Midbrain (tissue), 1 donor: ENCODE data around the gene PEX14.
"Not testable (repeated sequence)": the region's sequence is repeated elsewhere in the genome, so short reads cannot be mapped to it uniquely, and the experiment has no call there.

Experiments
- DNase-seq: peaks from one replicate; lab custom pipeline; 2025; lab: John Stamatoyannopoulos, UW

PEX14 gene

DNA sequence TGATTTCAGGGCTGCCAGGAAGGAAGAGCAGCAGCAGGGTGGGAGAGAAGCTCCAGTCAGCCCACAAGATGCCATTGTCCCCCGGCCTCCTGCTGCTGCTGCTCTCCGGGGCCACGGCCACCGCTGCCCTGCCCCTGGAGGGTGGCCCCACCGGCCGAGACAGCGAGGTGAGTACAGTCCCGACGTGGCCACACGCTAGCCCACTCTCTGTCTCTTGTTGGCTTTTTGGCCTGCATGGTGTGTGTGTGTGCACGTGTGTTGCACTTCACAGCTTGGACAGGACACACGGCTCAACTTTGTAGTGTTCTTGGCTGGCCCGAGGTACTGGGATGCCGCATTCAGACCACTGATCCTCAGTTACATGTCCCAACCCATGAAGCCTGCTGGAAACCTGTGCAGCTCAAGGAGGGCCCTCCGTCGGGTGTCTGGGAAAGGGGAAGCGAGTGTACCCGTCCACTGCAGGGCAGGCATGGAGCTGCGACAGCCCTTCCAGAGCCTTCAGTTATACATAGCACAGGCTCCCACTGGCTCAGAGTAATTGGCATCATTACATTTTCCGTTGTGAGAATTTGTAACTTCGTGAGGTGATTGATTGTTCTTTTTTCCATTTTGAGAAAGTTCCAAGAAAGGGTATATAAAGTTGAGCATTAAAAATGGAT lies 24.5 kb upstream of the PEX14 start:
- no peak for DNase-seq

DNA sequence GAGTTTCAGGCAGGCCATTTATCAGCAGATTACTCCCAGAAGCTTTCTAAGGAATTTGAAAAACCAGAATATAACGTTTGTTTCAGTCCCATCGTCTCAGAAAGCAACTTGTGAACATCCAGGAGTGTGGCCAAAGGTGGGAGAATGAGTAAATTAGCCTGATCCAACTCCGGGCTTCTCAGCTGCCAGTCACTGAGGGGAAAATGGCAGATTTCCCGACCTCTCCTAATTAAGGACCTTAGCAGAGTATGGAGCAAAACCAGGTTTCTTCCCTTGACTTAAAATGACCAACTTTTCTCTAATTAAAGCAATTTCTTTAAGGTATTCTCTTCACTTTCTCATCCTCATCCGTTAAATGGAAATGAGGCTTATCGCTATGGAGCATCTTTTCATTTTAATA lies 23.9 kb upstream of the PEX14 start:
- DNase-seq, result no peak

DNA sequence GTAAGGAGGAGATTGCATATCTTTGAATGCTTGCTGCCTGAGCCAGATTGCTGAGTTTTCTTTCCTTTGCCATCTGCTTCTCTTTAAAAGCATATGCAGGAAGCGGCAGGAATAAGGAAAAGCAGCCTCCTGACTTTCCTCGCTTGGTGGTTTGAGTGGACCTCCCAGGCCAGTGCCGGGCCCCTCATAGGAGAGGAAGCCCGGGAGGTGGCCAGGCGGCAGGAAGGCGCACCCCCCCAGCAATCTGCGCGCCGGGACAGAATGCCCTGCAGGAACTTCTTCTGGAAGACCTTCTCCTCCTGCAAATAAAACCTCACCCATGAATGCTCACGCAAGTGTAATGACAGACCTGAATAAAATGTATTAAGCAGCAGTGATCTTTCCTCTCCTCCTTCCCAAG lies 23.5 kb upstream of the PEX14 start:
- no peak for DNase-seq

DNA sequence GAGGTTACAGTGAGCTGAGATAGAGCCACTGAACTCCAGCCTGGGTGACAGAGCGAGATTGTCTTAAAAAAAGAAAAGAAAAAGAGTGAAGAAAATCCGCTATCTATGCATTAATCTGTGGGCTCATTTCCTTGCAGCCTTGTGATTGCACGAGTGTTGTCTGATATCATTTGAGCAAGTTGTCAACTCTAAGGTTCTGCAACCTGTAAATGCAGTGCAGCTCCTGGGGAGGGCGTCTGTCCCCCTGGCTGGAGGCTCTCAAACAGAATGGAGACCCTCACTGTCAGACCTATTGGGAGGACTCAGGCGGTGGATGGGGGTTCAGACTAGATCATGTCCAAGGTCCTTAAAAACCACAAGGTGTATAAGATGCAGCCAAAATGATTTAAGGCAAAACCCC lies 18.7 kb upstream of the PEX14 start:
- no peak for DNase-seq

DNA sequence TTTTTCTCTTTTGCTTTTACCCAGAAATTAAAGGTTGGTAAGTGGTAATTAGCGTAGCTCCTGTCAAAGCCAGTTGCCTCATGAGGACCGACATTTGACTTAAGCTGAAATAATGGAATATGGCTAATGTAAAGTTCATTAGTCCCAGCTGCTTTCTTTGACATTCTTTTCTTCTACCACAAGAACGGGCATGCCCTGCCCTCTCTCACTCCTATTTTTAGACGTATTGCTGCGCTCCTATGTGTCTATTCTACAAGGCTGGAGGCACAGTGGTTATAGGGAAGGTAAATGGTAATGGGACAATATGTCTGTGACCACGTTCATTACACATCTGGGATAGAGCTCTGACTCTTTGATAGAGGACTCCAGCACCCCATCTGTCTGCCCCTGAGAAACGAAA lies 18.1 kb upstream of the PEX14 start:
- no peak for DNase-seq

DNA sequence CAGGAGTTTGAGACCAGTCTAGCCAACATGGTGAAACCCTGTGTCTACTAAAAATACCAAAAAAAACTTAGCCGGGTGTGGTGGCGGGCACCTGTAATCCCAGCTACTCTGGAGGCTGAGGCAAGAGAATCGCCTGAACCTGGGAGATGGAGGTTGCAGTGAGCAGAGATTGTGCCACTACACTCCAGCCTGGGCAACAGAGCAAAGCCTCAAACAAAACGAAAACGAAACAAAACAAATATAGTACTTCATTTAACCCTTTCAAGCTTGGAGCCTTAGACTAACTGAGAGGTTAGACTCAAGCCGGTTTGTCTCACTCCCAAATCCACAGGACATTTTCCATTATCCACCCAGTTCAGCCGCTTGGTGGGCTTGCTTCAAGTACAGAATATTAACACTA lies 17.3 kb upstream of the PEX14 start:
- not testable (repeated sequence) for DNase-seq

DNA sequence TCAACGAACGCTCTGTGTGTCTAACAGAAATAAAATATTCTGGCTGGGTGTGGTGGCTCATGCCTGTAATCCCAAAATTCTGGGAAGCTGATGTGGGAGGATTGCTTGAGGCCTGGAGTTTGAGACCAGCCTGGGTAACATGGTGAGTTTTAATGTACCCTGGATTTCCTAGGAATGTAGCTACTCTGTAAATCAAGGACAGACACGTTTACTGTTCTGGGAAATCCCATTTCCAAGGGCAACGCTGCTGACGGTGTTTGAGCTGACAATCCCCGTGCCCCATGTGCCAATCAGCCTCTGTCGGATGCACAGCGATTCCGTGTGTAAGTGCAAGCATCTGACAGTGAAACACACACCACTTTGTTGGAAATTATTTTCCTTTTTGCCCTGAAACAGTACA lies 16.9 kb upstream of the PEX14 start:
- DNase-seq, result no peak

DNA sequence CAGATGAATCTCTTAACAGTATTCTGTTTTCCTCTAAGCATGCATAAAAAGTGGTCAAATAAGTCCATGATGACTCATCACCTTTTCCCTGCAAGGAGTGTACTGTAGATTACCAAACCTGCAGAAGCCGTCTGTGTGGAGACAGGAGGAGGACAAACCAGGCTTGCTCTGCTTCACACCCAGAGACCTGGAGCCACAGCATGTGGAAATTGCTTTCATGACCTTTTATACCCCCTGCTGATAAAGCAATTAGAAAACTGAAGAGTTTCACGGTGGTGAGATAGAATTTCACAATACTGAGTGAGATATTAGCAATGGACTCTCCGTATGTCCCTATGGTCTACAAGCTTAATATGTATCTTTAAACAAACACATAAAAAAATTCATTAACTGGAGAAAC lies 15.6 kb upstream of the PEX14 start:
- no peak for DNase-seq

DNA sequence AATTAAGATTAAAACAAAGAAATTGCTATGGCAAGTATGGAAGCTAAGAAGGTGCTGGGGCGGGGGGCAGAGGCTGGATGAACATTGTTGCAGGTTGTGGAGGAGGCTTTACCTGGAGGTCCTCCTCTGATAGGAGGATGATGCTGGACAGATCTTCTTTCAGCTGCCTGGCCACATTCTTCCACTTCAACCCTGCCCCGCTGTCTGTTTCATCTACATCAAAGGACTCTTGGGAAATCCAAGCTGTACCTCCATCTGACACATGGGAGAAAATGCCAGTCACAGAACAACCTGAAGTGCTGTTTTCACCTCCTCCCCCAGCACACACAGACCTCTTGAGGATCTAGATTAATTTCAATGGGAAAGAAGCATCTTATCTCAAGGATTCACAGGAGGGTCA lies 7.7 kb upstream of the PEX14 start:
- DNase-seq, result no peak

DNA sequence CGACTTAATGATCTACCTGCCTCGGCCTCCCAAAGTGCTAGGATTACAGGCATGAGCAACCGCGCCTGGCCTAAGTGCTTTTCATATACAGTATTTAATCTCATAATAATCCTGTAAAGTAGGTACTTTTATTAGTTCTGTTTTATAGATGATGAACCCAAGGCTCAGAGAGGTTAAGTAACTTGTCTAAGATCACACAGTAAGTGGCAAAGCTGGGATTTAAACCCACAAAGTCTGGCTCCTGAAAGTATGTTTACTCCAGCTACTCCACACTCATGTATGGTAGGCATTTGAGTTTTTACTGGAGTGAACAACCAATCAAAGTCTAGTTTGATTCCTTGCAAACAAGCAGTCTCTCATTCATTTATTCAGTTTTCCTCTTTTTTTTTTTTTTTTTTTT lies 4.7 kb upstream of the PEX14 start:
- no peak for DNase-seq

DNA sequence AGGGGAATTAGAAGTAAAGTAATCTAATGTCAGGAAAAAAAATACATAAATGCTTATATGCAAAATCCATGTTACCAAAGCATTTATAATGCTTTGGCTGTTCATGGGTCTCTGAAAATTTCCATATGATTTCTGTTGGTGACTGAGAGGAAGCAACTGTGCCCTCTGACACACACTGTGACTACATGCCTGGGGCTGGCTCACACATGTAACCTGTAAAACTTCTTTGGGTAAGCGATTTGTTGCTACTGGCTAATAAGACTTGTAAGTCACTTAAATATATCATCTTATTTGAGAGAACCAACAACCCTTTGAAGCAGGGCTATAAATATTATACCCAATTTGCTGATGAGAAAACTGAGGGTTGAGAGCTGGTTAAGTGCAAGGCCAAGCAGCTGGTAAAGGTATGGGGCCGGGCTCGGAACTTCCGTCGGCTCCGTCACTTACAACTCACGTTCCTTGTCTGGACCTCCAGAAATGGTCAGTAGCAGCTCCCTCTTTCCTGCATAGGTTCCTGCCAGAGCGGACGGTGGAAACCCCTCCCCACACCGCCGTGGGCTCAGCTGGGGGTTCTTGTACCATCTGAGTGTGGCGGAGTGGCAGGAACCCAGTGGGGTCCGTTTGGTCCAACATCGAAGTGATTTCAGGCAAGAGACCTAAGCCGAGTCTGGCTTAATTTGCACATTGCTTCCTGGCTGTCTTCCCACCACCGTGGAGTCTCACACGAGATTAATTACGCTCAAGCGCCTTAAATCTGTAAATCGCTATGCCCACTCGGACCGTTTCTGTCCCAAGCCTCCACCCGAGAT lies 3.1 kb upstream of the PEX14 start:
- no peak for DNase-seq

DNA sequence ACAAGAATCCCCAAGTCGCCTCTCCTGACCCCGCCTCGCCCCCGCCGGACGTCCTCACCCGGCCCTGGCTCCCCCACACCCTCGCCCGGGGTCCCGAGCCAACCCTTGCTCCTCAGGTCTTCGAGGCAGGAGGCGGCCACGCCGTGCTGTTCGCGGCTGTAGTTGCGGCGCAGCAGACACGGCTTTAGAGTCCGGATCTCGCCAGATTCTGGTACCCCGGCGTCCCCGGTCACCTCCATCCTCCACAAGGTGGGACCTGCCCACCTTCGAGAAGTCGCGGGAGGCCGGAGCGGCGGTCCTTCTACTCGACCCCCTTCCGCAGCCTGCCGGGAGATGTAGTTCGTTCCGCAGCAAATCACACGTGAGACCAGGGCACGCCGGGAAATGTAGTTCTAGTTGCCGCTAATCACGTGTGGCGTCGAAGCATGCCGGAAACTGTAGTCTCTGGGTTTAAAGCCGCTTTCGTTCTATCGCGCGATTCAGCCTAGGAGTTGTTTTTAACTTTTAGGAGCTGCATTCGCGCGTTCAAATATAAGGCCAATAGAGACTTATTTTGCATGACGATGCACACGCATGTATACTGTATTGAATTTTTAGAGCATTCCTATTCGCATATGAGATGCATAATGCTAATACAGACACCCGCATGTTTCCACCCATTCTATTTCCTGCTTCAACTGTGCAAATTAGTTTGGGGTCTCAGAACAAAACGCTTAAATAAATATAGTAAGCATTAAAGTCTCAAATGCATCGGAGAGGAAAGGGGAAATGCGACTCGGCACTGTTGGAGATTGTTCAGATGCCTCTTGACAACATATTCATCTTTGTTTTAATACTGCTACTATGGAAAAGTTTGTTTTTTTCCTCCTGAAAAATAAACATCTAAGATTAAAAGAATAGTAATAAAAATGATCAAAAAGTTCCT lies 2.3 kb upstream of the PEX14 start, which contains the start of gene DFFA:
Gene DFFA, minus strand, starts transcription at position 310 of the 925 bp plus-strand sequence. Its CDS starts 71 bp downstream, at position 239.
- DNase-seq, result peak; percentile 97

DNA sequence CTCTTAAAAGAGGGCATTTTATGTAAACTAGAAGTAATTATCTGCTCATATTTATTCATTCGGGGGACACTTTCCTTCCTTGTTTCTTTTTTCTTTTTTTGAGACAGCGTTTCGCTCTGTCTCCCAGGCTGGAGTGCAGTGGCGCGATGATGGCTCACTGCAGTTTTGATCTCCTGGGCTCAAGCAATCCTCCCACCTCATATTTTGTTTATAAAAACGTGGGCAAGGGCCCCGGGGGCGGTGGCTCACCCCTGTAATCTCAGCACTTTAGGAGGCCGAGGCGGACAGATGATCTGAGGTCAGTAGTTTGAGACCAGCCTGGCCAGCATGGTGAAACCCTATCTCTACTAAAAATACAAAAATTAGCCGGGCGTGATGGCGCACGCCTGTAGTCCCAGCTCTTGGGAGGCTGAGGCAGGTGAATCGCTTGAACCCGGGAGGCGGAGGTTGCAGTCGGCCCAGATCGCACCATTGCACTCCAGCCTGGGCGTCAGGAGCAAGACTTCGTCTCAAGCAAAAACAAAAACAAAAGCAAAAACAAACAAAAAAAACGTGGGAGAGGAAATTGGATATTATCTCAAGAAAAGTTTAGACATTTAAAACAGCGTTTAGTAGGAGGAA lies 1.5 kb upstream of the PEX14 start:
- no peak for DNase-seq

DNA sequence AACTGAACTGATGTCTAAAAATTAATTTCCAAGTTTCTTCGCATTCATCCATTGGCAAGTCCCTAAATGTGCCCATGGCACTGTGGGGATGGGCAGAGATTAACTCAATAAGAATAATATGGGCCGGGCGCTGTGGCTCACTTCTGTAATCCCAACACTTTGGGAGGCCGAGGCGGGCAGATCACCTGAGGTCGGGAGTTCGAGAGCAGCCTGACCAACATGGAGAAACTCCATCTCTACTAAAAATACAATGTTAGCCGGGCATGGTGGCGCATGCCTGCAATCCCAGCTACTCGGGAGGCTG lies 489 bp upstream of the PEX14 start:
- not testable (repeated sequence) for DNase-seq

DNA sequence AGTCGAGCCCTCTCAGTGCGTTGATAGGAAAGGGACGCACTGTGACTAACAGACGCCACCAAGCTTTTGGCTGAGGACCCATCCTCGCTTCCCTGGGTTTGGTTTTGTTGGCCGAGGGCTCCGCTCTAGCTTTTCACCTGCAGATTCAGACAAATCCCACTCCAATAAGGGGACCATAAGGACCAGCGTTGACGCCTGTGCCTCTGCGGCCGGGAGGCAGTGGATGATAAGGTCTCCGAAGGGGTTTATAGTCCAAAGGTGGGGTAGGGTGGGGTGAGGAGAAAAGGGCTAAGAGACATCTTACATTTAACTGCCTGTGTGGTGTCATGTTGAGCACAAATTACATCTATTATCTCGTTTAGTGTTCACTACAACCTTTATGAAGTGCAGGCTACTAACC lies 760 bp downstream of the PEX14 start:
- DNase-seq, result no peak

DNA sequence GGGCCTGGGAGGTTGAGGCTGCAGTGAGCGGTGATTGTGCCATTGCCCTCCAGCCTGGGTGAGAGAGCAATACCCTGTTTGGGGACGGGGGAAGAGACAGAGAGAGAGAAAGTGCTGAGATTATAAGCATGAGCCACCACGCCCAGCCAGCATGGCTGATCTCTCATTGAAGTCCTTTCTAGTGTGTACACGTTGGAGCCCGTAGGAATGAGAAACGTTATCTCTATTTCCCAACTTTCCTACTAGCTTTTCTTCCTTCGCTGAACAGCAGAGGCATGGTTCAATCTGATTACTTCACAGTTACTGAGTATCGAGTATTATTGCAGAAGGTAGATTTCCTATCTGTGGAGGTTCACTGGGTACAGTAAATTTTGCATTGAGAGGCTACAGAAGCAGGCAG lies 4.5 kb downstream of the PEX14 start:
- no peak for DNase-seq

DNA sequence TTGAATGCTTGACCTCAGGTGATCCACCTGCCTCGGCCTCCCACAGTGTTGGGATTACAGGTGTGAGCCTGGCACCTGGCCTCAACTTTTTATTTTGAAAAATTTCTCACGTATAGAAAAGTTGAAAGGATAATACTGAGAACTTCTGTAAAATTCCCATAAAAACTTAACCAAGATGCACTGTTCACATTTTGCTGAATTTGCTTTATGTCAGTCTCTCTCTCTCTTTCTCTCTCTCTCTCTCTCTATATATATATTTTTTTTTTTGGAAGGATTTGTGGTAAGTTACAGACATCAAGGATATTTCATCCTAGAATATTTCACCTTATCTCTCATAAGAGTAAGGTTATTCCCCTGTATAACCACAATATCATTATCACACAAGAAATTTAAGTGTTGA lies 5.9 kb downstream of the PEX14 start:
- no peak for DNase-seq

DNA sequence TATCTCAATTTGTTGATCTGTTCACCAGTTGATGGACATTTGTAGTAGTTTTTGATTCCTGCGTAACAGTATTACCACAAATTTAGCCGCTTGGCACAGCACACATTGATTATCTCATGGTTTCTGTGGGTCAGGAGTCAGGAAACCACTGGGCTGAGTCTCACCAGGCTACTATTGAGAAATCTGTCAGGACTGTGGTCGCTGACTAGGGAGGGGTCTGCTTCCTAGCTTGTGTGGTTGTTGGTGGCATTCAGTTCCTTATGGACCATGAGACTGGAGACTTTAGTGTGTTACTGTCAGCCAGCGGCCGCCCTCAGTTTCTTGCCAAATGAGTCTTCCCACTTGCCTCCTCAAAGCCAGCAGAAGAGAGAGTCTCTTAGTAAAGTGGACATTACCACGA lies 9.8 kb downstream of the PEX14 start:
- no peak for DNase-seq

DNA sequence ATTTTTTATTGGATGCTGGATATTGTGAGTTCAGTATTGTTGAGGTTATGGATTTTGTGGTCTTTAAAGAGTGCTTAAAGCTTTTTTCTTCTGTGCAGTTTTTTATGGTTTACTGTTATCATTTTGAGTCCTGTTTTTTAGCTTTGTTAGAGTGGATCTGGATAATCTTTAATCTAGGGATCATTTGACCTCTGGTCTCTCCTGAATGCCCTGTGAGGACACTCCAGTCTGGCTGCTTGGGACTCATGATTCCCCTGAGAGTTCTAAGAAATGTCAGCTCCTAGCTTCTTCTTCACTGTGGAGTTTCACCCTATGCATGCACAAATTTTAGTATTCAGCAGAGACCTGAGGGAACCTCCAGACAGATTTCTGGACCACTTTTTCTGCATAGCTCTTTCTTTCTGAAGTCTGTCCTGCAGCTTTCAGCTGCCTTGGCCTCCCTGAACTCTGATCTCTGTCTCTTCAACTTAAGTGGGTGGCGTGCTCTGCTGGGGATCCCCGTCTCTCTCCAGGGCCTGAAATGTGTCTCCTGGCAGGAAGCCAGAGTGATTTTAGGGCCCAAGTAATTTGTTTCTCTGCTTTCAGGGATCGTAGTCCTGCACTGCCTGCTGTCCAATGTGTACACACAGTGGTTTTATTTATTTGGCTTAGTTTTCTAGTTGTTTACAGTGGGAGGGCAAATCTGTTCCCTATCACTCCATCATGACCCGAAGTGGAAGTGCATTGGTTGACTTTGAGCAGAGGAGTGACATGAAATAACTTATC lies 14.7 kb downstream of the PEX14 start:
- DNase-seq, result no peak

DNA sequence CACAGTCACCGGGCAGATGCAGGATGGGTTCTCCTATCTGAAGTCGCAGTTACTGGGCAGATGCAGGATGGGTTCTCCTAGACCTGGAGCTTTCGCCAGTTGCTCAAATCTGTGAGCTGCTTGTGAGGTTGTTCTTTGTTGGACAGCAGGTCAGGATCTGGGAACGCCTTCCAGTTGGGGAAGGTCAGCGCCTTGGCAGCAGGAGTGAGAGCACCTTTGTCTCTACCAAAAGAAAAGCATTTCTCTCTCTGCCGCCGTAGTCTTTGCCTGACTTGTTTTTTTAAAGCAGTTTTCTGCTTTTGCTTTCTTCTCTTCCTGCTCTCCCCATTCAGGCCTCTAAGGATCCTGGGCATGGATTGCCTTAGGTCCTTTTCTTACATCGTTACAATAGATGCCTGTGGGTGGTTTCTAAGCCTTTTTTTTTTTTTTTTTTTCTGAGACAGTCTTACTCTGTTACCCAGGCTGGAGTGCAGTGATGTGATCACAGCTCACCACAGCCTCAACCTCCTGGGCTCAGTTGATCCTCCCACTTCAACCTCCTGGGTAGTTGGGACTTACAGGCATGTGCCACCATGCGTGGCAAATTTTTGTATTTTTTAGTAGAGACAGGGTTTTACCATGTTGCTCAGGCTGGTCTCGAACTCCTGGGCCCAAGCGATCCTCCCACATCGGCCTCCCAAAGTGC lies 15.7 kb downstream of the PEX14 start:
- DNase-seq, result peak; percentile 23

DNA sequence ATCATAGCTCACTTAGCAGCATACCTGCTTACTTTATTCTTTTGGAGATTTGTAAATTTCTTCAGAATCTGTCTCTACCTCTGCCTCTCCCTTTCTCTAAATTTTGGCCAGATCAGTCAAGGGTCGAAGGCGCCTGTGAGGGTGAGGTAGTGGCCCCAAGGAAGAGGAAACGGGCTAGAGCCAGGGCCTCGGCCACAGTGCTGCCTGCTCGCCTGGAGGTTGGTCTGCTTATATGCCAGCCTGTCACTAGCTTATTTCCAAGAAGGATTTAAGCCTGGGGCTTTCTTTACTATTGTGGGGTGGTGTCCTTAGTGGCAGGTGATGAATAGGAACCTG lies 19.6 kb downstream of the PEX14 start:
- no peak for DNase-seq
